ENCODE results near the gene NUDT21.

DNA sequence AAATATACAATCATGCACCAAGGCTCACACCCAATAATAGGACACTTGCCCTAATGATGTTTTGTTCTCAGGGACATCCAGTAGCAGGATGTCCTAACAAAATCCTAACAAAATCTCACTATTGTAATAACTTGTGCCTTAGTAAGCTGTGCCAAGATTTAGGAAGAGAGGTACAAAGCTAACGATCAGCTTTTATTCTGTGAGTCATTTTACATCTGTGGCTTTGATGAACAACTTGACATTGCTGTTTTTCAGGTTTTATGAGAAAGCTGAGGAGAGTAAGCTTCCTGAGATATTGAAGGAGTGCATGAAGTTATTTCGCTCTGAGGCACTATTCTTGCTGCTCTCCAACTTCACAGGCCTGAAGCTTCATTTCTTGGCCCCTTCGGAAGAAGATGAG is 19.1 kb upstream of the NUDT21 start:
- TF ChIP-seq POLR2A (IDR thresholded peaks at IDR 0.05) (no peak), EP300 (IDR thresholded peaks at IDR 0.05) (no peak)
- TF ChIP-seq, protein P1, sequence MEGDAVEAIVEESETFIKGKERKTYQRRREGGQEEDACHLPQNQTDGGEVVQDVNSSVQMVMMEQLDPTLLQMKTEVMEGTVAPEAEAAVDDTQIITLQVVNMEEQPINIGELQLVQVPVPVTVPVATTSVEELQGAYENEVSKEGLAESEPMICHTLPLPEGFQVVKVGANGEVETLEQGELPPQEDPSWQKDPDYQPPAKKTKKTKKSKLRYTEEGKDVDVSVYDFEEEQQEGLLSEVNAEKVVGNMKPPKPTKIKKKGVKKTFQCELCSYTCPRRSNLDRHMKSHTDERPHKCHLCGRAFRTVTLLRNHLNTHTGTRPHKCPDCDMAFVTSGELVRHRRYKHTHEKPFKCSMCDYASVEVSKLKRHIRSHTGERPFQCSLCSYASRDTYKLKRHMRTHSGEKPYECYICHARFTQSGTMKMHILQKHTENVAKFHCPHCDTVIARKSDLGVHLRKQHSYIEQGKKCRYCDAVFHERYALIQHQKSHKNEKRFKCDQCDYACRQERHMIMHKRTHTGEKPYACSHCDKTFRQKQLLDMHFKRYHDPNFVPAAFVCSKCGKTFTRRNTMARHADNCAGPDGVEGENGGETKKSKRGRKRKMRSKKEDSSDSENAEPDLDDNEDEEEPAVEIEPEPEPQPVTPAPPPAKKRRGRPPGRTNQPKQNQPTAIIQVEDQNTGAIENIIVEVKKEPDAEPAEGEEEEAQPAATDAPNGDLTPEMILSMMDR (IDR thresholded peaks at IDR 0.05), result no peak

Measured in ovary (tissue), 3 donors.